Left ventricle myocardium inferior (tissue), 1 donor: ENCODE data around the gene ABHD17B. TPM values are rescaled to one million over a fixed set of nuclear protein-coding genes. Genes with fewer than 3 reads are reported as not detected.

Experiments
- DNase-seq: peaks from one replicate; pipeline ENCODE4 v3.0.0-alpha.2; 2020
- H3K27ac ChIP-seq: fragments of 200-600 bp; replicated peaks from 2 replicates; pipeline ENCODE4 v1.8.0; 2021
- H3K27me3 ChIP-seq: fragments of 200-600 bp; 2 replicates; pipeline ENCODE4 v1.8.0; 2021; ENCODE audit warnings: low read depth
- H3K36me3 ChIP-seq: fragments of 200-600 bp; 2 replicates; pipeline ENCODE4 v1.8.0; 2021
- H3K4me1 ChIP-seq: fragments of 200-600 bp; 2 replicates; pipeline ENCODE4 v1.8.0; 2021
- H3K4me3 ChIP-seq: fragments of 200-600 bp; 2 replicates; pipeline ENCODE4 v1.8.0; 2021; ENCODE audit warnings: mild to moderate bottlenecking, moderate library complexity
- H3K9me3 ChIP-seq: fragments of 200-600 bp; replicated peaks from 2 replicates; pipeline ENCODE4 v1.8.0; 2021
- CTCF ChIP-seq: fragments of 200-600 bp; IDR thresholded peaks from 2 replicates; pipeline ENCODE4 v1.8.0; 2021; ENCODE audit warnings: antibody characterized with exemption, mild to moderate bottlenecking, borderline replicate concordance
- intact Hi-C: fragments of 100-400 bp; cut with micrococcal nuclease; formaldehyde crosslinking; loops from one replicate; pipeline ENCODE4 v1.11.0; 2022
- total RNA-seq: library from RNA; stranded (reverse); fragmentation: NEBNext Ultra II Directional; extraction: Animal tissue kit (Norgen Biotek cat#: 25700); gene quantifications from one replicate; pipeline ENCODE4 v1.2.1, GENCODE V29; 2021
- donor health status: DM: no; HTN: yes; CAD: no; lungs with severe emphysema.

ABHD17B gene
- total RNA-seq, 1 donor from 2014 or later = 10.2 TPM

GRCh38 chr9:71915495-71915894 is 4.5 kb upstream of the ABHD17B start:
- no peaks in the 10 kb centered on the region for H3K9me3 ChIP-seq
- intact Hi-C loops = no loop called here
- no peak overlapping the region for H3K4me3 ChIP-seq

GRCh38 chr9:71911908-71912335 is 929 bp upstream of the ABHD17B start:
- H3K4me1 ChIP-seq = peaks cover 75% of the 10 kb centered on the region

More at GRCh38 chr9:71915495-71915894, 4.5 kb upstream of the ABHD17B start:
- no peak for TF ChIP-seq CTCF
- Histone ChIP-seq H3K36me3 (no peaks in the 10 kb centered on the region), H3K4me1 (peaks cover 40% of the 10 kb centered on the region), H3K27me3 (no peaks in the 10 kb centered on the region), H3K27ac (no peak overlapping the region)
- DNase-seq = no peak

GRCh38 chr9:71910650-71911060 is 338 bp downstream of the ABHD17B start:
- peak overlapping the region; percentile 98 for H3K4me3 ChIP-seq
- no peaks in the 10 kb centered on the region for H3K36me3 ChIP-seq
- DNase-seq = no peak
- intact Hi-C loops = no loop called here
- no peaks in the 10 kb centered on the region for H3K27me3 ChIP-seq
- peaks cover 81% of the 10 kb centered on the region for H3K4me1 ChIP-seq
- TF ChIP-seq CTCF = no peak
- peak overlapping the region; percentile 97 for H3K27ac ChIP-seq
- no peaks in the 10 kb centered on the region for H3K9me3 ChIP-seq

More at GRCh38 chr9:71911908-71912335, 929 bp upstream of the ABHD17B start:
- no peak for DNase-seq
- no peak for TF ChIP-seq CTCF
- Histone ChIP-seq H3K4me3 (peak overlapping the region; percentile 98), H3K36me3 (no peaks in the 10 kb centered on the region), H3K27me3 (no peaks in the 10 kb centered on the region), H3K9me3 (no peaks in the 10 kb centered on the region), H3K27ac (peak overlapping the region; percentile 97)
- intact Hi-C loops = no loop called here

GRCh38 chr9:71909887-71910649 is 925 bp downstream of the ABHD17B start:
- intact Hi-C loops = no loop called here
- no peaks in the 10 kb centered on the region for H3K27me3 ChIP-seq
- H3K36me3 ChIP-seq = no peaks in the 10 kb centered on the region
- peak overlapping the region; percentile 98 for H3K4me3 ChIP-seq
- no peak for TF ChIP-seq CTCF
- no peaks in the 10 kb centered on the region for H3K9me3 ChIP-seq
- DNase-seq = peak; percentile 70
- H3K4me1 ChIP-seq = peaks cover 81% of the 10 kb centered on the region
- H3K27ac ChIP-seq = peak overlapping the region; percentile 97

GRCh38 chr9:71908825-71909224 is 2.2 kb downstream of the ABHD17B start:
- peak overlapping the region; percentile 98 for H3K4me3 ChIP-seq
- H3K36me3 ChIP-seq = no peaks in the 10 kb centered on the region
- H3K9me3 ChIP-seq = no peaks in the 10 kb centered on the region
- no peak for TF ChIP-seq CTCF
- H3K27ac ChIP-seq = no peak overlapping the region
- intact Hi-C loops = no loop called here
- H3K4me1 ChIP-seq = peaks cover 76% of the 10 kb centered on the region
- DNase-seq = no peak
- no peaks in the 10 kb centered on the region for H3K27me3 ChIP-seq
